GM20000 (cell line): ENCODE results near the gene HOXC12.

ENCODE experiments used
- DNase-seq: peaks from one replicate; pipeline ENCODE4 v3.0.0; 2012; ENCODE audit warnings: low spot score
- CTCF ChIP-seq: IDR thresholded peaks from 2 replicates; pipeline ENCODE4 v1.5.1; 2012; ENCODE audit warnings: mild to moderate bottlenecking, control low read depth; ENCODE audit errors: extremely low read depth, missing control alignments

Gene HOXC12

GRCh38 chr12:53971686-53972085 is 17.0 kb downstream of the HOXC12 start:
- no peak for TF ChIP-seq CTCF
- no peak for DNase-seq

GRCh38 chr12:53972152-53972702 is 17.5 kb downstream of the HOXC12 start:
- no peak for DNase-seq

DNA sequence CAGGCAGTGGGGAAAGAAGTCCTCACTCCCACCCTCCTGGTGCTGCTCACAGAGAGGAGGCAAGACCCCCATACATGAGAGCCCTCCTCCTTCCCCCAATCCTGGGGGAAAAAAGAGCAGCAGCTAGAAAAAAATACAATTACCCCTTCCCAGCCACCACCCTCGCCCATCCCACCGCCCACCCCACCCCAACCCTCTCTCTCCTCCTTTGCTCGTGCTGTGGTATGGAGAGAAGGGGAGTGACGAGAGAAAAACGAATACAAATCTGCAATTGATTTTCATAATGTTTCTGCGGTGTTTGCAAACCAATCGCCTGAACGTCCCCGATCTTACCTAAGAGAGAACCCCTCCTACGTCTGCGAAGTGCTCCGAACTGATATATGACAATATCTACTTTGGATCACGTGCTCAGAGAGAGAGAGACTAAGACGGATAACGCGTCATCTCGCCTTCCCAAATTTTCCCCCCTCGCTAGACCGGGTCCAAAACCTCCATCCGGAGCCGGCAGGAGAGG is 18.1 kb downstream of the HOXC12 start, which contains the start of gene HOXC11:
Gene HOXC11, plus strand, starts transcription at position 405 of the 514 bp plus-strand sequence. CDS start 116 bp downstream, outside the sequence.
- DNase-seq: no peak
- TF ChIP-seq CTCF: no peak

More at GRCh38 chr12:53972152-53972702, 17.5 kb downstream of the HOXC12 start:
- no peak for TF ChIP-seq CTCF

- TF ChIP-seq CTCF: no peak
- DNase-seq: no peak
Measured at GRCh38 chr12:53973236-53974042, 18.7 kb downstream of the HOXC12 start.

- DNase-seq: peak; percentile 78
- no peak for TF ChIP-seq CTCF
Measured at GRCh38 chr12:53974084-53975063, 19.7 kb downstream of the HOXC12 start, which contains the start of gene HOTAIR. Gene HOTAIR (minus strand): TSS chr12:53974954.

- TF ChIP-seq CTCF: no peak
- no peak for DNase-seq
Measured at GRCh38 chr12:53975064-53975471, 20.4 kb downstream of the HOXC12 start.
